HG03103 (cell line): ENCODE results near the gene CKAP4.

ENCODE experiments used
- ATAC-seq: cut with Tn5 transposase; IDR thresholded peaks from one replicate; pipeline ENCODE4 v1.9.1; 2021; ENCODE audit warnings: low read depth; ENCODE audit not compliant: unreplicated experiment

CKAP4 gene

DNA sequence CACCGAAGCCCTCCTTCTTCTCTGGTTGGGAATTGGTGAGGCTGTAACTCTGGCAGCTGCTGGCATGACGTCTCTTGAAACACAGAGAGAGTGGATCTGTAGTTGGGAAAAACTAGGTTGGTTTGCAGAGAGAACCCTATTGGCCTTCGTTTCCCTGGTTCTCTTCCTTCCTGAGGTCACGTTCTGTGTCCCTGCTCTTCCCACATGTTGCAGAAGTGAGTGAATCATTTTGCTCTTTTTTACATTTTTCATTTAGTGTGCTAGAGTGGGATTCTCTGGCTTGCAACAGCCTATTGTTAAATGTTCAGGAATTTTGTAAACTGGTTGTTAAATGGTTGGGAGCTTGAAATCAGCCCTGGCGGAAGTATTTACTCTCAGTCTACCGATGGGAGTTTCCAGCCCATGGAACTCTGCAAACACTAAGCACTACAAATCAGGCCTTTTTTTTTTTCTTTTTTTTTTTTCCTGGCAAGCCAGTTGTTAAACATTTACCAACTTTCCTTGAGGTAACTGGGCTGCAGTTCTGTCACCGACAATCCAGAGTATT, 26.8 kb upstream of the CKAP4 start:
- ATAC-seq: no peak

DNA sequence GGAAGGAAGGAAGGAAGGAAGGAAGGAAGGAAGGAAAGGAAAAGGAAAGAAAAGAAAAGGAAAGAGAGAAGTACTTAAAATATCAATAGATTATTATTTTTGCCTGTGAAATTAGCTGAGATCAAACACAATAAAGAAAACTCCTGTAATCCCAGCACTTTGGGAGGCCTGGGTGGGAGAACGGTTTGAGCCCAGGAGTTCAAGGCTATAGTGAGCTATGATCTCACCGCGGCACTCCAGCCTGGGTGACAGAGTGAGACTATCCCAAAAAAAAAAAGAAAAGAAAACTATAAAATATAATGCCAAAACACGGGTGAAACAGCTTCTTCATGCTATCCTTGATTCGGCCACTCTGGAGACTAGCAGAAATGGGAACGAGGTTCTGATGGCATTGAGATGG, 26.2 kb upstream of the CKAP4 start:
- no peak for ATAC-seq

DNA sequence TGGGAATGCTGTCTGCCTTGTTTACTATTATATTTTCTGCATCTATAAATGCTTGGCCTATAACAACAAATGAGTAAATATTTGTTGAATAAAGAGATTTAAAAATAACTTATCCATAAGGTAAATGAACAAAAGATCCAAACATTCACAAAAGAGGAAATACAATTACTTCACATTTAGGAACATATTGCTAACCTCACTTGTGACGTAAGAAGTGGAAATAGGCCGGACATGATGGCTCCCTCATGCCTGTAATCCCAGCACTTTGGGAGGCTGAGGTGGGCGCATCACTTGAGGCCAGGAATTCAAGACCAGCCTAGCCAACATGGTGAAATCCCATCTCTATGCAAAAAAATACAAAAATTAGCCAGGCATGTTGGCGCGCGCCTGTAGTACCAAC, 25.7 kb upstream of the CKAP4 start:
- no peak for ATAC-seq

DNA sequence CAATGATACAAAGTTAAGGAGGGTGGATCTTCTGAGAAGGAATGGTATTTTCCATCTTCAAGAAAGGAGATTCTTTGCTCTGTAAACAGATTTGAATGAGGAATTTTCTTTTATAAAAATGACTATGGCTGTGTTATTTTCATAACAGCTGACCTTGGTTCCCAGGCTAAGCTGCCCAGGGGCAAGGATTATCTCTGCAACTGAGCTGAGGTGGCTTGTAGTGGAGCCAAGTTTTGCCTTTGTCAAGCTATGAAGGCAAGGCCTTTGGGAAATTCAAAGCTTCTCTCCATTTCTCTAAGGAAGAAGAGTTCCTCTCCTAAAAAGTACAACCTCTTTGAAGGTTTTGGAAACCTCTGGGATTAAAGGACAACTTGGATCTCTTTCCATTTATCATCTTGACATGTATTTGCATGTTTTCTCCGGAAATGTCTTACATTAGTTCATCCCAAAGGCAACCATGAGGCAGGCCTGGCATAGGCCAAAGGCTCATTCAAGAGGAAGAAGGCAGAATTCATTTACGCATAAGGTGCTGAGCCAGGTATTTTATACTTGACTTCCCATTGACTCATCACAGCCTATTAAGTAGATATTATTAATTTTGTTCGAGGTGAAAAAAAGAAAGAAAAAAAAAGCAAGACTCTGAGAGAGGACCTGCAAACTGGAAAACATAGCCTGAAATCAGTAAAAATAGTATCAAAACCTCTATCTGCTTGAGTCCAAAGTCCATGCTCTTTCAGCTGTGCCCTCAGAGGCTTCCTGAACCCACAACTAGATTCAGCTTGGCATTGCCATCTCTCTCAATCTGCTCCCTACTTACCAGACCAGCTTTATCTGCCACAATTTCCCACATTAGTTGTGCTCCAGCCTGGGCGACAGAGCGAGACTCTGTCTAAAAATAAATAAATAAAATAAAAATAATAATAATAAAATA, 24.0 kb upstream of the CKAP4 start:
- ATAC-seq: no peak

DNA sequence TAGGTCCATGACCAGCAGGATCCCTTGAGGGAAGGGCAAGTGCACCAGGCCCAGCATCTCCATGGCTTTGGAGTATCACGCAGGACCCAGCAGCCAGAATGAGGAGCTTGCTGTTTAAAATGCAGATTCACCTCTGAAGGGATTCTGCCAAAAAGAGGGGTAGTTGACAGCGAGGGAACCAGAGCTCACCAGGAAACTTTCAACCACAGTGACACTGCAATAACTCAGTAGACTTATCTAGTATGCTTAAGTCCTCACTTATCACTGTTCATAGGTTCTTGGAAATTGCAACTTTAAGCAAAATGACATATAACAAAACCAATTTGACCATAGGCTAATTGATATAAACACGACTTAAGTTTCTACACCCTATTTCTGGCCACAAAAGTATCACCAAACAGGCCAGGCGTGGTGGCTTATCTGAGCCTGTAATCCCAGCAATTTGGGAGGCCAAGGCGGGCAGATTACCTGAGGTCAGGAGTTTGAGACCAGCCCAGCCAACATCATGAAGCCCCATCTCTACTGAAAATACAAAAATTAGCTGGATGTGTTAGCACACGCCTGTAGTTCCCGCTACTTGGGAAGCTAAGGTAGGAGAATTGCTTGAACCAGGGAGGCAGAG, 21.4 kb upstream of the CKAP4 start:
- no peak for ATAC-seq

DNA sequence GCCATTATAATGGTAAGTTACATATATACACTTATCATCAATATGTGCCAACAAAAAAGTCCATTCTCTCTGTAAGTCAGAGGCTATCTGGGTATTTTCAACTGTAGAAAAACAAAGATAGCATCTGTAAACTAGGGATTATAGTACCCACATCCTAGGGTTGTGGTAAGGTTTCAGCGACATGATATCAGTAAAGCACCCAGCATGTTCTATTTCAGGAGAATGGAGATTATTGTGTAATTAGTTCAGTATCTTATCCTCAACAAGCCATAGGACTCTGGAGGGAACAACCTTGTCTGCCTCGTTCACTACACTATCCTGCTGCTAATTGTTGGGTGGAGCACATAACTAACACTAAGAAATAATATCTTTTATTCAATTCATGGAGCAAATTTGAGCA, 19.7 kb upstream of the CKAP4 start:
- ATAC-seq: no peak

DNA sequence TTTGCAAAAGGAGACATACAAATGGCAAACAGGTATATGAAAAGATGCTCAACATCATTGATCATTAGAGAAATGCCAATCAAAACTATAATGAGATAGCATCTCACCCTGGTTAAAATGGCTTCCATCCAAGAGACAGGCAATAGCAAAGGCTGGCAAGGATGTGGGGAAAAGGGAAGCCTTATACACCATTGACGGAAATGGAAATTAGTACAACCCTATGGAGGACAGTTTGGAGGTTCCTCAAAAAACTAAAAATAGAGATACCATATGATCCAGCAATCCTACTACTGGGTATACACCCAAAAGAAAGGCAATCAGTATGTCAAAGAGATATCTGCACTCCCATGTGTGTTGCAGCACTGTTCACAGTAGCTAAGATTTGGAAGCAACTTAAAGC, 17.3 kb upstream of the CKAP4 start:
- ATAC-seq: no peak

DNA sequence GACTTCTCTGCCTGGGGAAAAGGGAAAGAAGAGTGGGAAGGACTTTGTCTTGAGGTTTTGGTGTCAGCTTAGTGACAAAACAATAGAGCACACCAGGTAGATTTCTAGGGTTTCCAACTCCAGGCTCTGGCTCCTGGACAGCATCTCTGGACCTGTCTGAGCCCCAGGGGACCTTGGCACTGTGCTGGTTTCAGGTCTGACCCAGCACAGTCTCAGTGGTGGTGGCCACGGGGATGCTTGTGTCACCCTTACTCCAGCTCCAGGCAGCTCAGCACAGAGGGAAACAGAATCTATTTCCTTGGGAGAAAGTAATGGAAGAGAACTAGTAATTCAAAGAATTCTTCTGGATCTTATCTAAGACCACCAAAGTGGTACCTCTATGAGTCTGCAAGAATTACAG, 11.1 kb upstream of the CKAP4 start:
- ATAC-seq: no peak

DNA sequence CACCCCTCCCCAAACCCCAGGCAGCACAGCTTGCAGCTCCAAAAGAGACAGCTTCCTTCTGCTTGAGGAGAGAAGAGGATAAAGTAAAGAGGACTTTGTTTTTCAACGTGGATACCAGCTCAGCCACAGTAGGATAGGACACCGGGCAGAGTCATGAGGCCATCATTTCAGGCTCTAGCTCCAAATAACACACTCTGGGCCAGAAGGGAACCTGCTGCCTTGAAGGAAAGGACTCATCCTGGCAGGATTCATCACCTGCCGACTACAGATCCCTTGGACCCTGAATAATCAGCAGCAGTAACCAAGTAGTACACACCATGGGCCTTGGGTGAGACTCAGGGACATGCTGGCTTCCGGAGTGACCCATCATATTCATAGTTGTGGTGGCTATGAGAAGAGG, 10.4 kb upstream of the CKAP4 start:
- ATAC-seq: no peak

DNA sequence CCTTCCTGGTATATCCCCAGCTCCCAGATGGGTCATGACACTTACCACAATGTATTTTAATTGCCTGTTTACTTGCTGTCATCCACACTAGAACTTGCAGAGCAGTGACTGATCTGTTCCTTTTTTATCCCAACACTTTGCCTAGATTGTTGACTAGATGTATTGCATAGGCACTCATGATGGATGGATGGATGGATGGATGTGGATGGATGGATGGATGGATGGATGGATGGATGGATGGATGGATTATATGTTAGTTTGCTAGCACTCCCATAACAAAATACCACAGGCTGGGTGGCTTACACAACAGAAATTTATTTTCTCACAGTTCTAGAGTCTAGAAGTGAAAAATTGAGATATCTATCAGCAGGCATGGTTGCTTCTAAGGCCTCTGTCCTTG, 8.7 kb upstream of the CKAP4 start:
- no peak for ATAC-seq

DNA sequence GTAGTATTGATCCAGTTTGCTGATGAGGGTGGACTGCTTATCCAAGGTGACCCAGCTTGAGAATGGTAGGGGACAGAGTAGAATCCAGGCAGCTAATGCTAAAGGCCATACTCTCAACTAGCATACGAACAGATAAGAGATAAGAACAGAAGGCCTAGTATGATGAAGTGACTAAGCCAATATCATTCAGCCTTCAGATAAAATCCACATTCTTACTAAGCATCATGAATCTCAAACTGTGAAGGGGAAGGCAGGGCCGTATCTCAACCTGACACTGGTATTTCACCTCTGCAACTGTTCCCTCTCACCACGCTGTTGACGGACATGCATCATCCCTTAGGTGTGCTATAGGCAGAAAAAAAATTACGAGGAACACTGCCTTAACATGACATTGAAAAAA, 8.1 kb upstream of the CKAP4 start:
- ATAC-seq: no peak

DNA sequence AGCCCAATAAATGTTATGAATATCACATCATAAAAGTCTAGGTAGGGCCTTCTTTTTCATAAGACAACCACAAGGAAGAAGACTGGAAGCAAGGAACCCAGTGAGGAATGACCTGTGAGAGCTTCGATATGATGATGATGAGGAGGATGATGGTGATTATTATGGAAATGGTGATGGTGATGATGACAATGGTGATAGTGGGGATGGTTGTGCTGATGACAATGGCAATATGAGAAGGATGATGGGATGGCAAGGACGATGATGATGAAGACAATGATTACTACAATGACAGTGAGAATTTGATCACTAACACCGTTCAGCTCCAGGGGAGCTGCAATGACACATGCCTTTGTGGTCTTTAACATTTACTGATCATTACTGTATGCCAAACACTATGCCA, 7.7 kb upstream of the CKAP4 start:
- ATAC-seq: no peak

DNA sequence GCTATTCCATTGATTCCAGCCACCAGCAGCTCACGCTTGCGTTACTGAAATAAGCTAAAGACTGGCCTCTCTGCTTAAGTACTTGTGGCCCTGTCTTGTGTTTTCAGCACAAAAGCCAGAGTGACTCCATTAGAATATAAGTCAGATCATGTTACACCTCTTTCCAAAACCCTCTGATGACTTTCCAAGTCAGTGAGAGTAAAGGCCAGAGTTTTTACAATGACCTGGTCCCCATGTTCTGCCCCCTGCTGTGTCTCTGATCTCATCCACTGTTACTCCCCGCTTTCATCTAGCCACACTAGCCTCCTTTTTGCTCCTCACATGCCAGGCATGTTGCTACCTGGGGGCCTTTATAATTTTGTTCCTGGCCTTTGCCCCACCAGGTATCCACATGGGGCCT, 6.9 kb upstream of the CKAP4 start:
- no peak for ATAC-seq

DNA sequence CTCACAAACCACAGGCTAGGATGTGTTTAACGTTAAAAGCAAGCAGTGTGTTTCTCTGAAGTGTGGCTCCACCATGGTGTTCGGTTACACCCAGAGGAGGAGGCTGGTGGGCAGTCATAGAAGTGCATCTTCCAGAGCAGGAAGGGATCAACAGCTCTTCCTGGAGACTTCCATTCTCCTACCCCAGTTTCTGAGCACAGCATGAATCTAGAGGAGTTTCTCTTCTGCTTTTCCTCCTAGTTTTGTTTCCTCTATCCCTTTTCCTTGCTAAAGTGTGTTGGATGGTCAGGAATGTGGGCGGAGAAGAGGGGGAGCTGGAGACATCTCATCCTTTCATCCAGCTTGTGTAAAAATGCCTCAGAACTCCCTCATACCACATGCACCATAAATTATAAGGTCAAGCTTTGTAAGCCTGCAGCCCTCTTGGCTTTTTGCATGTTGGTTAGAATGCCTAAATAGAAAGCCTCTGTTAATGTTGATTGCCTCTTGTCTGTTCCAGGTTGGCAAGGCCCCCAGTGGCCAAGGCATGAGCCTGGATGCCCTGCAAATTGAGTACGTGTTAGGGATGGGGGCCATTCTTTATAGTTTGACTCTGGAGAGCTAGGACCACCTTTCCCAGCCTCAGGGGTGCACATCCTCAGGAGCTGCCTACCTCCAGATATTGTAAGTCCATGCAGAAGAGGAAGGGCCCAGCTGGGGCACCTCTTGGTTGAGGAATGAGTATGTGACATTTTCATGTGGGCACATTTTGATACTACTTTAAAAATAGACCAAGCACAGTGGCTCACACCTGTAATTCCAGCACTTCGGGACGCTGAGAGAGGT, 4.0 kb upstream of the CKAP4 start:
- ATAC-seq: no peak

DNA sequence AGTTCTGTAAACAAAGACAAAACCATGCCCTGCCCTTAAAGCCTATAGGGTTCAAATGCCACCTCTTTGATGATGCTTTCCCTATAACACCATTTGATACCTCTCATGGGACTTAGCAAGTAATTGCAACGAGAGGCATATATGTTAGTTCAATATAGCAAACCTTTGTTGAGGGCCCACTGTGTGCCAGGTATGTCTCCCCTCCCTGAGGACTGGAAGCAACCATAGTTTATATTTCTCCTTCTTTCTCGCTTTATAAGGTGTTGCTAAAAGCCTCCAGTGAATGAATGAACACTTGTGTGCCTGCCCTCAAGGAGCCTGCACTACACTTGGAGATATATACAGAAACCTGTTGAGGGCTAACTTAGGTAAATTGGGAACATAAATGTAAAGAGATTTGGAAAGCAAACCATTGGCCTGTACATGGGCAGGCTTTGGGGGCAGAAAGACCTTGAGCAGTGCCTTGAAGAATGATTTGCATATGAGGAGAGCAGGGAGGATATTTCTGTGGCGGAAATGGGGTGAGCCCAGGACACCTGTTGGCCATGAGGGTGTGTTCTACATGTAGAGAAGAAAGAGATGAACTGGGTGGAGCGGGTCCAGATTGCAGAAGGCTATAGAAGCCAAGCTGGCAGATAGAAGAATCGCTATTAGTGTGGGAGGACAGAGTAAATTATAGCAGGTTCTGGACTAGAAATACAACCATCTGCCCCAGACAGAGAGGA, 1.8 kb upstream of the CKAP4 start:
- peak; percentile 70 for ATAC-seq

DNA sequence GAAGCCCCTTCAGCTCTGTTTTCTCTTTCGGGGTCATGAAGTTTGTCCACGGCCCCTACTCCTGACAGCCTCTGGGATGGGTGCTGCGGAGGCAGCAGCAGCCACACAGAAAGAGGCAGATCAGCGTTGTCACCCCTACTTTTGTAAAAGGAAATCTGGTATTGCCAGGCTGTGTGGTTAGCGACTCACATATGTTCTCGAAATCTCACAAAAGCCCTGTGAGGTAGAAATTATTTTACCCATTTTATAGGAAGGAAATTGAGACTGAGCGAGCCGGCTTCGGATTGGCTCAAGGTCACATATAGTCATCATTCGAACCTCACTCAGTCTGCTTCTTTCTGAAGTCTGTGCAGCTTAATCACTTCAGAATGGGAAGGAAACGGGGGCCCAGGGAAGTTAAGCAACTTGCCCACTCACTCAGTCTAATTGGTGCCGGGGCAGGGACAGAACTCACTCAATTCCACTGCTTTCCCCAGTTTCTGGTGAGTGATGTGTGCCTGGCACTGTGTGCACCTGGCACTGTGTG, 1.1 kb upstream of the CKAP4 start:
- ATAC-seq: no peak

DNA sequence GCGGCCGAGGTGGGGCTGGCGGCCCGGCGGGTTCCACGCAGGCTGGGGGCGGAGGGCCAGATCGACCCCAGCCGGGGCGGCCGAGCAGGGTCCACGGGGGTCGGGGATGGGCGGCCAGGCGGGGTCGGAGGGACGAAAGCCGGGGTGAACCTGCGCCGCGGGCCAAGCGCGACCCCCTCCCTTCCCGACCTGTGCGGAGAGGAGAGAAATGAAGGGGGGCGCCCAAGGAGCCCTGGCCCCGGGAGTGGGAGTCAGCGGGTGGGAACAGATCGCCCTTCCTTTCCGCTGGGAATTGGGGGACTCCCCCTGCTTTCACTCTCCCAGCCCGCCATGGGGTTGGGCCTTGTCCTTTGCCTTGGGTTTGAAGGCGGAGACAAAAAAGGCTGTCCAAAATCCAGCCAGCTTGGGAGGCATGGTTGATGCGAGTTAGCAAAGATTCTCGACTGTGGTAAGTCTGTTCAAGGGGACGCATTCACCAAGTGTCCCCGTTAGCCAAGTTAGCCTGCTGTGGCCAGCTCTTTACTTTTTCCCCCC, 559 bp upstream of the CKAP4 start:
- ATAC-seq: peak; percentile 12

DNA sequence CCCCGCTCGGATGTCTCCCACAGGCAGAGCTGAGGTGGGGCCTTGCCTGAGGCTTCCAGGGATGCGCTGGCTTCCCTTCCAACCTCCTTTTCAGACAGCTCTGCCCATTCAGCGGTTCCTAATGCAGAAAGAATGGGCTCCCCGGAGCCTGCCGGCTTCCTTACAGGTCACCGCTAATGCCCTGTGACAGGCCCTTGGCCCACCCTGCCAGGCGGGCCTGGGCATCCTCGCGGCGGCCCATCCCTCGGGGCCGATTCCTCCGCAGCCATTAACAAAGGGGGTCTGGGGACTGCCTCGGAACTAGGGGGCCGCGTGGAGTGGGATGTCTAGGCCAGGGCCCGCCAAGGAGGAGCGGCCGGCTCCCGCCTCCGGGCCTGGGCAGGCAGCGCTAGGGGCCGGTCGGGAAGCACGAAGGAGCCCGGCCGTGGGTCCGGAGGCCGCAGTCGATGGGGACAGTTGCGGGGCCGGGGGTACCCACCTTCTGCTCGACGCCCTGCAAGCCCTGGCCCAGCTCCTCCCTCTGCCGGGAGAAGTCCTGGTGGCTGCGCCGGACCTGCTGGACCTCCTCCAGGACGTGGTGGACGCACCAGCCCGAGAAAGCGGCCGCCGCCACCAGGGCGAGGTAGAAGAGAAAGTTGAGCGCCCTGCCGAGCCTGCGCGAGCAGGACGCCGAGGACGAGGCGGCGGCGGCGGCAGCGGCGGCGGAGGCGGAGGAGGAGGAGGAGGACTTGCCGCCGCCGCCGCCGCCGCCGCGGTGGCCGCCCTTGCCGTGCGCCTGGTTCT, 738 bp downstream of the CKAP4 start:
- ATAC-seq: no peak

DNA sequence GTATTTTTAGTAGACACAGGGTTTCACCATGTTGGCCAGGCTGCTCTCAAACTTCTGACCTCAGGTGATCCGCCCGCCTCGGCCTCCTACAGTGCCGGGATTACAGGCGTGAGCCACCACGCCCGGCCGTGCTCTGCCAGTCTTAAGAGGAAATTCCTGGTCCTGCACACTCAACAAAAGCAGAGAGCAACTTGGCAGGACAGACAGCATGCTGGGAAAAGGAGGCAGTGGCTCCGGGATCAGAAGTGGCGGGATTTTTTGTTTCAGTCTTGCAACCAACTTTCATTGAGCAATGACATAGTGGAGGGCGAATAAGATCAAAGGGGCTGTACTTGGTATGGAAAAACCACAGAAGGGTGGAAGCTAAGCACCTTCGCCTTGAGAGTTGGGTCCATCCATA, 2.1 kb downstream of the CKAP4 start:
- no peak for ATAC-seq
